Mammary epithelial cell (primary cell): ENCODE data around the gene TIGD4.

Source experiments
- CTCF ChIP-seq, 2 donors: IDR thresholded peaks in 1 of 2; conservative IDR thresholded peaks in 1 of 2; 2 replicates each; pipeline ENCODE4 v1.5.1; 2011 to 2012; ENCODE audit warnings: inconsistent platforms in 2 of 2, low read length in 2 of 2, mild to moderate bottlenecking in 2 of 2, control low read depth in 1 of 2, low read depth in 1 of 2; ENCODE audit not compliant: insufficient read depth in 1 of 2; ENCODE audit errors: extremely low read depth in 1 of 2
- EZH2 ChIP-seq: IDR thresholded peaks from 2 replicates; pipeline ENCODE4 v1.6.1; 2012; ENCODE audit warnings: low read length, inconsistent platforms, borderline replicate concordance

DNA sequence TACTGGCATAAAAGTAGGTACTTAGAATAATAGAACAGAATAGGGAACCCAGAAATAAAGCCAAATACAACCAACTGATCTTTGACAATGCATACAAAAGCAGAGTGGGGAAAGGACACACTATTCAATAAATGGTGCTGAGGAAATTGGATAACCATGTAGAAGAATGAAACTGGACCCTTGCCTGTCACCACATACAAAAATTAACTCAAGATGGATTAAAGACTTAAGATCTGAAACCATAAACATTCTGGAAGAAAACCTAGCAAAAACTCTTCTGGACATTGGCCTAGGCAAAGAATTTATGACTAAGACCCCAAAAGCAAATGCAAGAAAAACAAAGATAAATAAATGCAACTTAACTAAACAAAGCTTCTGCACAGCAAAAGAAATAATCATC, 45.8 kb upstream of the TIGD4 start:
- TF ChIP-seq CTCF (conservative IDR thresholded peaks at IDR 0.05 in 1 of 2, IDR thresholded peaks at IDR 0.05 in 1 of 2; ENCODE audit: extremely low read depth in 1 of 2, insufficient read depth in 1 of 2, low read depth in 1 of 2, low read length in 2 of 2) (no peak), EZH2 (no peak)
